HG03196 (cell line): Measurements from ENCODE around the gene MYADML2.
"Not testable (repeated sequence)": the region's sequence is repeated elsewhere in the genome, so short reads cannot be mapped to it uniquely, and the experiment has no call there.

Experiments used
- ATAC-seq: cut with Tn5 transposase; IDR thresholded peaks from one replicate; pipeline ENCODE4 v1.9.1; 2021; ENCODE audit not compliant: unreplicated experiment

MYADML2 gene

DNA sequence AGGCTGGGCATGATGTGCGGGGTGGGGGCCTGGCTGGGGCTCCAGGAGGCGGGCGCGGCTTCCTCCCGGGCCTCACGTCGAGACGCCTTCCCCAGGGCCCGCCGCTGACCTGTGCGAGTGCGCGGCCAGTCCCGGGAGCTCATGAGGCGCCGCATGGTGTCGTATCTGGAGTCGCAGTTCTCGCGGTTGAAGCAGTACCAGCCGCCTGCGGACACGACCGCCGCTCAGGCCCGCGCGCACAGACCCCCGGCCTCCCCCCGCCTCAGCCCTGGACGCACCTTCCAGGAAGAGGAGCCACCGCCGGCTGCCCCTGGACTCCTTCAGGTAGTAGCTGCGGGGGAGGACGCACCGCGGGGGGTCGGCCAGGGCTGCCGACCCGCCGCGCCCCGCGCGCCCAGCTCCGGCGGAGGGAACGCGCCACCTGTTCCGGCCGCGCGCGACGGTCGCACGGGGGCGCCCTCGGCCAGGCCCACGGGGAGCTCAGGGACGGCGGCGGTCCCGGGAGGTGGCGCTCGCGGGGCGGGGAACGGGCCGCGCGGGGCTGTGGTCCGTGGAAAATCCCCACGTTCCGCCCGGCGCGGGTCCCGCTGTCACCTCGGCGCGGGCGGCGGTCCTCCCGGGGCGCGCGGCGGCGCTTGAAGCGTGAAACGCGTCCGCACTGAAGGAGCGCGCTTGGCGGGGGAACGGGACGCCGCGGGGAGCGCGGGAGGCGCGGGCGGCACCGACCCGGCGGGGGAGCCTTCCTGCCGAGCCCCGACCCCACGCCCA, 12.5 kb upstream of the MYADML2 start:
- ATAC-seq, result no peak

DNA sequence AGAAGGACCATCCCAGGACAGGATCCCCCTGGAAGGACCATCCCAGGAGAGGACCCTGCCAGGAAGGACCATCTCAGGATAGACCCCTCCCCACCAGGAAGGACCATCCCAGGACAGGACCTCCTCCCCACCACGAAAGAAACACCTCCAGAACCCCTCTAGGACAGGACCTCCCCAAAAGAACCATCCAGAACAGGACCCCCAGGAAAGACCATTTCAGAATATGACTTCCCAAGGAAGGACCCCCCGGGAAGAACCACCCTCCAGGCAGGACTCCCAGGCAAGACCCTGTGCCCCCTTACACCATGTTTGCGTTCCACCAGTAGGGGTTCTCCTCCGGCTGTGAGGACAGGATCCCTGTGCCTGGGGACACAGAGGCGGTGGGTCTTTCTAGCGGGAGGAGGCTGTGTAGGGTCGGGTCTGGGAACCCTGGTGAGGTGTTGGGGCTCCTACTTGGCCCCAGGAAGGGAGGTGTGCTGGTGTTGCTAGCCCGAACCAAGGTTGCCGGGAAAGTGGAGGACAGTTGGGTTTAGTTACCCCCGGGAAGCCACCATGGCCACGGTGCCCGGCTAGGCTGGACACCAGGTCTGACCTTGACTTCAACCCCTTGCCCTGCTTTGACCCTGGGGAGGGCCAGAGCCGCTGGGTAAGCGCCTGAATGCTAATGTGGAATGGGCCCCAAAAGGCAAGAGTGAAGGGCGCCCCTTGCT, 11.8 kb upstream of the MYADML2 start:
- no peak for ATAC-seq

DNA sequence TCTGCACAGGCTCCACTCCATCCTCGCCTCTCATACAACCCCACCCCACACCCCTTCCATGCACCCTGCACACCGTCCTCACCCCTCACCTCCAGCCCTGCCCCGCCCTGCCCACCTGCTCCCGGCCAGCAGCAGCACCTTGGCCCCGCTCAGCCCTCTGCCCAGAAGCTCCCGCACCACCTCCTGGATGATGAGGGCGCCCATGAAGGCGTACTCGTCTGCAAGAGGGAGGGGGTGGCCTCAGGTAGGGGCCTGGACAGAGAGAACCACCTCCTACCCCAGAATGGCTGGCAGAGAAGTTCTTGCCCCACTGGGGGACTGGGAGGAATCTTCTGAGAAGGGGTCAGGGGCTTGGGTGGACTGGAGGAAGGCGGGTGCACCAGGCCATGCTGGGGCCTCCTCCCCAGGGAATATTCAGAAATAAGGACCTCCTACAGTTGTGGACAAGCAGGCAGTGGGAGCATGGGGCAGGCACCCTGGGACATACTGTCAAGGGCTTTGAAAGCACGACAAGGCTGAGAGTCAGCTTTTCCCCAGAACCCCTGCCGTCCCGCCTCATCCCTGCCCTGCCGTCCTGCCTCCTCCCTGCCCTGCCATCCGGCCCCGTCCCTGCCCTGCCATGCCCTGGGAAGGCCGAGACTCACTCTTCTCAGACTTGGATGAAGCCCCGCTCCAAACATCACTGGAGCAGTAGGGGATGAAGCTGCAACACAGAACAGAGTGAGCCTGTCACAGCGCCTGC, 10.8 kb upstream of the MYADML2 start:
- no peak for ATAC-seq

DNA sequence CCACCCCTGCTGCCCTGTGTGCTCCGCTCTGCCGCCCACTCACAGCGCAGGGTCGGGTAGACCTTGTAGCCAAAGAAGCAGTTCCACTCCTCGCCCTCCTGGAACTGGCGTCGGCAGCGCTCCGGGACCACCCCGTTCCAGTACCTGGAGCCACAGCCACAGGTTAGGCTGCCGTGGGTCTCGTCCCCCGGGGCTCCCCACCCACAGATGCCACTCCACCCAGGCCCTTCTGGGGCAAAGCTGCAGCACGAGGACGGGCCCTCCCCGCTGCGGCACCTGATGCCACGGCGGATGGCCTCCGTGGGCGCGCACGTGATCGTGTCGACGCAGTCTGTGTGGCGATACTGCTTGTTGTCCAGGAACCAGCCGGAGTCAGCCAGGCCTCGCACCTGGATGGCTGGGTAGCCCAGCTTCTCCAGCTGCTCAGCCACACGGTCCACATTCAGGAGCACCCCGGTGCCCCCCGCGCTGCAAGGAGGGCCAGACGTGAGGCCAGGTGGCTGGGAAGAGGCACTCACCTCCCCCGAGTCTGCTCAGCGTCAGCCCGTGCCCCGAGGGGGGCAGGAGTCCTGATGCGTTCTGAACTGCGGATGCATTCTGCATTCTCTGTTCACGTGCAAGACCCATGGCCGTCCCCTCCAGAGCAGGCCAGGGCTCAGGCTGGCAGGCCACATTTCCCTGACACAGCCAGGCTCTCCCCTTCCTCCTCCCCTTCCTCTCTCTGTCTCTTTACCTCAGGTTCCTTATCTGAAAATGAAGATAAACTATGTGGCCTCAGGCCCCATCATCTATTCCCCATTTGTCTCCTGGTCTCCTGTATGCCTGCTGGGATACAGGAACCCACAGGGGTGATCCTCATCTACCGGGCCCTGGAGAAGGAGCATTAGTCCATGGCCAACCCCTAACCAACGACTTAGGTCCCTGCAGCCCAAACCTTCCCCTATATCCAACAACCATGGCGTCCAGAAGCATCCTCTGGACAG, 9.9 kb upstream of the MYADML2 start:
- ATAC-seq, result no peak

DNA sequence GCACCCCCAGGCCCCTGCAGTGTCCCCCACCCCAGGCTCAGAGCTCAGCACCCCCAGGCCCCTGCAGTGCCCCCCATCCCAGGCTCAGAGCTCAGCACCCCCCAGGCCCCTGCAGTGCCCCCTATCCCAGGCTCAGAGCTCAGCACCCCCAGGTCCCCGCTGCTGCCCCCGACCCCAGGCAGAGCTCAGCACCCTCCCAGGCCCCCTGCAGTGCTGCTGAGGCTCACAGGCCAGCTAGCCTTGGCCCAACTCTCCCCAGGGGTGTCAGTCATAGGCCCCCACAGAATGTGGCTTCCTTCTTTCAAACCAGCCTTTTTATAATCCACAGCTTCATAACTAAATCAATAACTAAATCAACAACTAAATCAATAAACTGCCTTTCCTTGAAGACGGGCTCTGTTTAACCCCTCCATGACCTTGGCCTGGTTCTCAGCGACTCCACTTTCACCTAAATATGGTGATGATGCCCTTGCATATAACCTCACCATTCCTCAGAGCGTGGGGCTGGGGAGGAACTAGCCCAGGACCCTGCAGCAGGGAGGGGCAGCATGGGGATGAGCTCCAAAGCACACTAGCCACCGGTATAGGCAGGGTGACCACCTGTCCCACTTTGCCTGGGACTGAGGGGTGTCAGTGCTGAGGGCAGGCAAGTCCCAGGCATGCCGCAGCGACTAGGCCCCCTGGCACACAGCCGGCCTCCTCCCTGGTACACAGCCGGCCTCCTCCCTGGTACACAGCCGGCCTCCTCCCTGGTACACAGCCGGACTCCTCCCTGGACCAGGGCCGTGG, 8.9 kb upstream of the MYADML2 start:
- no peak for ATAC-seq

DNA sequence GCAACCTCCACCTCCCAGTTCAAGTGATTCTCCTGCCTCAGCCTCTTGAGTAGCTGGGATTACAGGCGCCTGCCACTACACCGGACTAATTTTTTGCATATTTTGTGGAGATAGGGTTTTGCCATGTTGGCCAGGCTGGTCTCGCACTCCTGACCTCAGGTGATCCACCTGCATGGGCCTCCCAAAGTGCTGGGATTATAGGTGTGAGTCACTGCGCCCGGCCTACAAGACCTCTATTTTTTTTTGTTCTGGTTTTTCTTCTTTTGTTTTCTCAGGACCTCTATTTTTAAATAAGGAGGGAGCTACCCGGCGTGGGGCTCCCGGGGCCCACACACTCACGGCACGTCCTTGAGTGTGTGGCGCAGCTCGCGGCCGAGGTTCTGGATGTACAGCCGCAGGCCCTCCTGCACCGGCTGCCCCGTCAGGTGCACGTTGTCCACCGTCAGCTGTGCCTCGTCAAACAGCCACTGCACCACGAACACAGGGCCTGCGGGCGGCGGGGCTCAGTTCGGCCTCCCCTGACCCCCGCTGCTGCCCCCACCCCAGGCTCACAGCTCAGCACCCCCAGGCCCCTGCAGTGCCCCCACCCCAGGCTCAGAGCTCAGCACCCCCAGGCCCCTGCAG, 8.1 kb upstream of the MYADML2 start:
- ATAC-seq, result no peak

DNA sequence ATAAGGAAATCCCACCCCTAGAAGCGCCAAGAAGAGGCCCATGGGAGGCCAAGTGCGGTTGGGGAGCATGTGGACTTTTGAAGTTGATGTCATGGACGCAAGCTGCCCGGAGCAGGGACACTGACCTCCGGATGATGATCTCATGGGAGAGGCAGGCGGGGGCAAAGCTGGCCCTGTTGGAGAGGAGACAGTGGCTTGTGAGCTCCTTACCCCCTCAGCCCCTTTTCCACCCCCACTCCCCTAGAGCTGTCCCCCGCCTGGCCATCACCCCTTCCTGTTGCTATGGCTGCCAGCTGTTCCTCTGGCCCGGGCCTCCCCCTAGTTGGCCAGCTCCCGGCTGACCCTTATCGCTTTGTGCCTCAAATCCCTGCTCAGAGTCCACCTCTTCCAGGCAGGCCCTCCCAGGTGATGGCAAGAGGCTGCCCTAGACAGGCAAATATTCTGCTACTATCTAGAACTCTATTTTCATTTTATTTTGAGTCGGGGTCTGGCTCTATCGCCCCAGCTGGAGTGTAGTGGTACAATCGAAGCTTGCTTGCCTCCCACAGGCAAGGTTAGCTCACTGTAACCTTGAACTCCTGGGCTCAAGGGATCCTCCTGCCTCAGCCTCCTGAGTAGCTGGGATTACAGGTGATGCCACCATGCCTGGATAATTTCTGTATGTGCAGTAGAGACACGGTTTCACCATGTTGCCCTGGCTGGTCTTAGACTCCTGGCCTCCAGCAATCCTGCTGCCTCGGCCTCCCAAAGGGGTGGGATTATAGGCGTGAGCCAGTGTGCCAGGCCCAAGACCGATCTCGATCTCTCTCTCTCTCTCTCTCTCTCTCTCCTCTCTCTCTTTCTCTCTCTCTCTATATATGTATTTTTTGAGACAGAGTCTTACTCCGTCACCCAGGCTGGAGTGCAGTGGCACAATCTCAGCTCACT, 7.4 kb upstream of the MYADML2 start:
- ATAC-seq, result no peak

DNA sequence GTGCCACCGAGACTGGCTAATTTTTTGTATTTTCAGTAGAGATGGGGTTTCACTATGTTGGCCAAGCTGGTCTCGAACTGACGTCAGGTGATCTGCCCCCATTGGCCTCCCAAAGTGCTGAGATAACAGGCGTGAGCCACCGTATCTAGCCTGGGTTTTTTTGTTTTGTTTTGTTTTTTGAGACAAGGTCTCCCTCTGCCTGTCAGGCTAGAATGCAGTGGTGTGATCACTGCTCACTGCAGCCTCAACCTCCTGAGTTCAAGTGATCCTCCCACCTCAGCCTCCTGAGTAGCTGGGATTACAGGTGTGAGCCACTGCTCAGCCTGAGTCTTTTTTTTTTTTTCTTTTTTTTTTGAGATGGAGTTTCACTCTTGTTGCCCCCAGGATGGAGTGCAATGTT, 6.4 kb upstream of the MYADML2 start:
- not testable (repeated sequence) for ATAC-seq

DNA sequence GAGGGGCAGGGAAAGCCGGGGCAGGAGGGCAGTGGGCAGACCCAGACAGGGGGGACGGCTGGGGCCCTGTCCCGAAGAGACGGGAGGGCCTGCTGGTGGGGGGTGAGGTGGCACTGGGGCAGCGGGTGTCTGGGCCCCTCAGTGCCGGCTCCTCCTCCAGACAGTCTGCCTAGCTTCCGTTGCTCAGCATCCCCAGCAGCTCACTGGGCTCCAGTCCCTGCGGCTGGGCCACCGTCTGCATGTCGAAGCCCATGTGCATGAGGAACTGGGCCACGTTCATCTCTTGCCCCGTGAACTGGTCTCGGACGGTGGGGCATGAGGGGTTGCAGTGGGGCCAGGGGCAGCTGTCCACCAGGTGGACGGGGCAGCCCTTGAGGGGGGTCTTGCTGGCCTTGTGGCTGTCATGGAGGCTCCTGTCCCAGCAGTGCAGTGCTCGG, 5.8 kb upstream of the MYADML2 start:
- ATAC-seq, result no peak

DNA sequence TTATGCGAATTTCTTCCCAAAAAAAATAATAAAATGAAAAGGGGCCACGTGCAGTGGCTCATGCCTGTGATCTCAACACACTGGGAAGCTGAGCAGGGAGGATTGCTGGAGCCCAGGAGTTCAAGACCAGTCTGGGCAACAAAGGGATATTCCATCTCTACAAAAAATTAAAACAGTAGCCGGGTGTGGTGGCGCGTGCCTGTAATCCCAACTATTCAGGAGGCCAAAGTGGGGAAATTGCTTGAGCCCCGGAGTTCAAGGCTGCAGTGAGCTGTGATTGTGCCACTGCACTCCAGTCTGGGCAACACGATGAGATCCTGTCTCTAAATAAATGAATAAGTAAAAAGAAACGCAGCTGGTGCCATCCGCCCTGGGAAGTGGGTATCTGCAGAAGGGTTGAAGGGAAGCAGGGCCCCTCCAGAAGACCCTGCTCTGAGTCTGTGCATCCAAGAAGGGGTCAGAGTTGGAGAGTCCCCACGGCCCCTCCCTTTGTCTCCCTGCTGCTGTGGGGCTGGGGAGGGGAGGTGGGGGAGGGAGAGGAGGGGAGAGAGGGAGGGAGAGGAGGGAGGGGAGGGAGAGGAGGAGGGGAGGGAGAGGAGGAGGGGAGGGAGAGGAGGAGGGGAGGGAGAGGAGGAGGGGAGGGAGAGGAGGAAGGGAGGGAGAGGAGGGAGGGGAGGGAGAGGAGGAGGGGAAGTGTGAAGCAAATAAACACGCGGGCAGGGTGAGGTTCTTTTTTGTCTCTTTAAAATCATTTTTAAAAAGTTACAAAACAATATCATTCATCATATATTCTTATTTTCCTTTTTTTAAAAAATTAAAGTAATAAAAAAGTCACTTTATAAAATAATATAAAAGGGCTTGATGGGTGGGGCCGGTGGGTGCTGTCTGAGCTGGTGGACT, 5.0 kb upstream of the MYADML2 start:
- no peak for ATAC-seq

DNA sequence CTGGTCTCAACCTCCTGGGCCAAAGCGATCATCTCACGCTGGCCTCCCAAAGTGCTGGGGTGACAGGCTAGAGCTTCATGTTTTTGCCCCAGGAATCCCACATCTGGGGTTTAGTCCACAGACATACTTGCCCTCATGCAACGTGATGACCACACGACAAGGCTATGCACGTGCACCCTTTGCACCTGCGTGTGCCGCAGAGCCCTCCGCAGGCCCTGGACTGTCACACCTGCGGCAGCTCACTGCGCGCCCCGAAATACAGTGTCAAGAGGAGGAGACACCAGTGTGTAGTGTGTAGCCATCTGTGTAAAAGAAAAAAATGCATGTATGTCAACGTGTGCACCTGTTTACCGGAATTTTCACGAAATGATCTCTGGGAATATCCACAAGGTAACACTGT, 3.5 kb upstream of the MYADML2 start:
- ATAC-seq, result no peak

DNA sequence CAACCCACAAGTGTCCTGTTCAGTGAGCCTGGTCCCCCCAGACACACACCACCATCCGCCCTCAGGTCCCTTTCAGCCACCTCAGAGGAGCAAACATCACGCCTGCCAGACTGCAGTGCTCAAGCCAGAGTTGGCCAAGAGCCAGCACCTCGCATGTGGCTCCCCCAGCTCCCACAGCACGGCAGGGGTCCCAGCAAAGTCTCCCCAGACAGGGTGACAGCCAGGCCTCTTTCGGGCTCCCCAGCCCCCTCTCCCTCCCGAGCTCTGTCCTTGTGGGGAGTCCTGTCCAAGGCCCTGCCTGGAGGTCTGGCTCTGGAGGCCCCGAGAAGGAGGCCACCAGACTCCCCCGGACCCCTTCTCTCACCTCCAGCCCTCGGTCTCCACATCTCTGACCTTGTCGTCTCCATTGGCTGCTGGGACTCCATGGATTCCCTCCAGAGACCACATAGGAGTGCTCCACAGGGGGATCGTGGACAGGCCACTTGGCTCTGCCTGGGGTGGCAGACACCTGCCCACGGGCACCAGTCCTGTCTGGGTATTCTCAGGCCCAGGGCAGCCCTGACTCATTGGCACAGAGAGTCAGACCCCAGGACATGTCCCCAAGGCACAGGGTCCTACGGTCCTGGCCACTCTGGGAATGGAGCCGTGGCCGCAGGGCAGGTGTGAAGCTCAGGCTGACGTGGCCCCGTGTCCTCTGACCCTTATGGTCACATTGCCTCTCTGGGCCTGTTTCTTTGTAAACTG, 1.8 kb upstream of the MYADML2 start:
- ATAC-seq, result no peak

DNA sequence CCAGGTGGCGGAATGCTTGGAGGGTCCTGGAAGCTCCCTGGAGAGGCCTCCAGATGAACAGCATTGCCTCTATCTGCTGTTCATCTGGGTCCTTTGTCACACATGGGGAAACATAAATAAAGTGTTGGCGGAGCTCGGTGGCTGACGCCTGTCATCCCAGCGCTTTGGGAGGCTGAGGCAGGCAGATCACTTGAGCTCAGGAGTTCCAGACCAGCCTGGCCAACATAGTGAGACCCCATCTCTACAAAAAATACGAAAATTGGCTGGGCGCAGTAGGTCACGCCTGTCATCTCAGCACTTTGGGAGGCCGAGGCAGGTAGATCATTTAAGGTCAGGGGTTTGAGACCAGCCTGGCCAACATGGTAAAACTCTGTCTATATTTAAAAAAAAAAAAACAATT, 2.2 kb downstream of the MYADML2 start:
- ATAC-seq, result no peak

DNA sequence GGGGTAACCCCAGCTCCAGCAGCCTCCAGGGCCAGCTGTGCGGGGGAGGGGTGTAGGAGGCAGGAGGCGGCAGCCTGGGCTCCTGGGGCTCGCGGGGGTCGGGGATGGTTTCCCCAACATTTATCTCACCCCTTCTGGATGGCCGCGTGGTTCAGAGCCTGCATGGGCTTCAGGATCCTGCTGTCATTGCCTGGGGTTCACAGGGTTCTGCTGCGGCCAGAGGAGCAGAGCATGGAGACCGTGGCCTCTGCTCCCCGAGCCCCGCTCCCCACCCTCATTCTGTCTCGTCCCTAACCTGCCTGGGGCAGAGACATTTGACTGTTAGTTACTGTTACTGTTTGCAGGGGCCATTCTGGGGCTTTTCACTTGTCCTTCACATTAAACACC, 4.9 kb downstream of the MYADML2 start:
- ATAC-seq, result no peak

DNA sequence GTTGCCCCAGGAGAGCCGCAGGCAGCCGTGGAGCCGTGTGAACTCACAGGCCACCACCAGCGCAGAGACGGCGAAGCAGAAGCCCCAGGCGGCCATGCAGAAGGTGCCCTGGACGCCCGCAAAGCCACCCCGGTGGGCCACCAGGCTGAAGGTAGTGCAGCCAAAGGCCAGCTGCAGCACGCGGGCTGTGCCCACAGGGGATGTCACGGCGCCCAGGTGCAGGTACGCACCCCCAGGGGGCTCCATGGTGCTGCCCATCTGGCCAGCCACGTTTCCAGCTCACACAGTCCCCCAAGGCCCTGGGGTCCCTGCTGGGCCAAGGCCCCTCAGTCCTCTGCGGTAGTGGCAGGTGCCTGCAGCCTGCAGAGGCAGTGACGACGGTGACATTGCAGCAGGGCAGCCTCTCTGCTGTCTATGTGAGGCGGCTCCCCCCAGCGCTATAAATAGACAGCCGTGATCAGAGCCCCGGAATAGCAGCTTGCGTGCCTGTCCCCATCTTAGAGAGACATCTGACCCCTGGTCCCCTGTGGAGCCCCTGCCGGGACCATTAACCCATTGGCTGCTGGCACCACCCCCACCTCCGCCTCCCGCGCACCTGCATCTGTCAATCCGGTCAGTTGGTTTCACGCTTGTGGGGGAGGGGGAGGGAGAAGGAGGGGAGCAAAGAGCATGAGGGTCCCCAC, 5.4 kb downstream of the MYADML2 start:
- no peak for ATAC-seq
